ENCODE measurements around the gene HTR3E. TPM values are rescaled to one million over a fixed set of nuclear protein-coding genes. Genes with fewer than 3 reads are reported as not detected.

Gene HTR3E
- total and polyA plus RNA-seq, 10 donors, result not detected

DNA sequence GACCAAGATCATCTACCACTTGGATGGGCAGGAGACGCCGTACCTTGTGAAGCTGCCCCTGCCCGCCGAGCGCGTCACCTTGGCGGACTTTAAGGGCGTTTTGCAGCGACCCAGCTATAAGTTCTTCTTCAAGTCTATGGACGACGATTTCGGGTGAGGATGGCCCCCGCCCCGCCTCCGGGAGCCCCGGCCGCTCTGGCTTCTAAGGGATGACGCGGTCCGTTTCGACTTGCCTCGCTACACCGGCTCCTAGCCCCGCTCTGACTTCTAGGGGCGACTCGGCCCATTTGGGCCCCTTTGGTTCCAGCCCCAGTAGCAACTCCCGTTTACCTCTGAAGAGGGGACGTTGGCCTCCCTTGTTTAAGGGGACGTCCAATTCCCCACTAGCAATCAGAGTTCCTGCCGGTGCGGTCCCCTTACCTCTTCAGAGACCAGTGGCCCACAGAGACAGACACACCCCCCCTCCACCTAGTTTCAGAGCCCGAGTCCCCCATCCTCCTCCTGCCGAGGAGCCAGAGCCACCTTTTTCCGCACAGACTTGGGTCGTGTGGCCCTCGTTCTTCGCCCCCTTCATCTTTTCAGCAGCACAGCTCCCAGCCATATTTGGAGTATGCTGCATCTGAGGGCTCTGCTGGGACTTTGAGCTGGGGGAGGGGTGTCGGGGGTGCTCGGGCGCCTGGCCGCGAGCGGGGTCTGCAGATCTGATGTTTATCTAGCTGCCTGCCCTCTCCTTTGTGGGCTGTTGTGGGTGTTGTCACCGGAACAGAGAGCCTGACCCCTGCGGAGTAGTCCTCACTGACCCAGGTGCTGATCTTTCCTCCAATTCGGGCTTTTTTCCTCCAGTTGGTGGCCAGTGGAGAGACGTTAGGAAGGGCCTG is 59.0 kb downstream of the HTR3E start:
- 0 to 2% (median 1%) methylated on average over 36 to 47 of the region's 47 CpGs for WGBS, 5 donors

DNA sequence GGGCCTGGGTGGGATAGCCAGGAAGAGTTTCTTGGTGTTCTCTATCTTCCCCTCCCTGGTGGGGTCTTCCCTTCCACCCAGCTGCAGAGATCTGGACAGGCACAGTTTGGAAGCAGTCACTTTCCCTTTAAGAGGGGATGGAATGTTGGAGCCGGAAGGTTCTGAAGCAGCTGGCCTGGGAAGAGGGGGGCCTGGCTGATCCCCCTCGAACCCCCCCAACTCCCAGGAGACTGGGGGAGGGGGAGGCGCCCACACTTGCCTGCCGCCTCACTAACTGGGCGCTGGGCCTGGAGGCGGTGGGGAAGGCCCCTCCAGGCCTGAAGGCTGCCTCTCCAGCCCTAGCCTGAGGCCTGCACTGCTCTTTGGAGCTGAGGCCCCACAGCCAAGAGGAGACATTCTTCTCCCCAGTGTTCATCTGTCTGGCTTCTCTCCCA is 59.7 kb downstream of the HTR3E start:
- Histone ChIP-seq H3K9me3 (no peaks in the 10 kb centered on the region), H3K4me3 (peak overlapping the region; percentile 44 to 94 (median 78)), H3K4me1 (peaks cover 19 to 70% (median 62%) of the 10 kb centered on the region in 6 donors), H3K27me3 (replicated peaks in 1 of 7) (no peaks in the 10 kb centered on the region), H3K36me3 (peaks cover 0 to 4% (median 0%) of the 10 kb centered on the region in 6 donors), H3K27ac (peak overlapping the region; percentile 23 to 90 (median 85))
- 6 to 14% (median 11%) methylated on average over 5 to 6 of the region's 6 CpGs; no CpG with 5 or more reads in 1 of the 5 donors for WGBS, 5 donors
- no peak for TF ChIP-seq POLR2A (IDR thresholded peaks at IDR 0.05)
- no peak for TF ChIP-seq CTCF (IDR thresholded peaks at IDR 0.05 in 8 of 11, conservative IDR thresholded peaks at IDR 0.05 in 3 of 11)
- peak in 2 of 3 donors; percentile 27 to 44 for TF ChIP-seq POLR2AphosphoS5 (IDR thresholded peaks at IDR 0.05)
- DNase-seq, result peak; percentile 77
- intact Hi-C loops (cut with DNase I; ENCODE audit: low total_unique reads), result loop anchor here (10.0 kb wide), 1 partner anchor 88 kb away; the partner anchor contains the start of genes ALG3 and EEF1AKMT4

More for the DNA sequence above, 59.0 kb downstream of the HTR3E start:
- Histone ChIP-seq H3K36me3 (no peaks in the 10 kb centered on the region), H3K27ac (peak overlapping the region; percentile 2 to 90 (median 85)), H3K27me3 (replicated peaks in 1 of 7) (no peaks in the 10 kb centered on the region), H3K4me3 (peak overlapping the region; percentile 44 to 94 (median 78)), H3K4me1 (peaks cover 19 to 63% (median 59%) of the 10 kb centered on the region in 6 donors), H3K9me3 (no peaks in the 10 kb centered on the region)
- peak; percentile 90 for DNase-seq
- TF ChIP-seq CTCF (IDR thresholded peaks at IDR 0.05 in 8 of 11, conservative IDR thresholded peaks at IDR 0.05 in 3 of 11) (no peak), POLR2A (IDR thresholded peaks at IDR 0.05) (no peak), POLR2AphosphoS5 (IDR thresholded peaks at IDR 0.05) (no peak)
- intact Hi-C loops (cut with DNase I; ENCODE audit: low total_unique reads), result loop anchor here (10.0 kb wide), 1 partner anchor 89 kb away; the partner anchor contains the start of genes ALG3 and EEF1AKMT4

Small RNAs within 50 kb of the gene (small RNA-seq; reads per million reads assigned to genes)
- 0 reads per million in 4 donors for gene RF00019

Other genes starting within 250 kb of the HTR3E start
- gene PARL, start 212.2 kb upstream of the HTR3E start, total RNA-seq, result 10 to 100 TPM; 34.5 to 70.3 (median 50.6) TPM
- gene PARL, start 212.2 kb upstream of the HTR3E start, polyA plus RNA-seq, result 100 to 1,000 TPM in 1 of 3 donors, 10 to 100 TPM in 2; 81.7 to 119 (median 88.9) TPM
- 100 to 1,000 TPM in 1 of 7 donors, 10 to 100 TPM in 6; 44.4 to 112 (median 71.9) TPM for gene ABCC5, start 79.2 kb upstream of the HTR3E start, total RNA-seq
- 10 to 100 TPM; 19.6 to 33.5 (median 25.8) TPM for gene ABCC5, start 79.2 kb upstream of the HTR3E start, polyA plus RNA-seq
- not detected for gene HTR3D, start 65.3 kb upstream of the HTR3E start, total RNA-seq
- not detected for gene HTR3D, start 65.3 kb upstream of the HTR3E start, polyA plus RNA-seq
- not detected for gene HTR3C, start 44.0 kb upstream of the HTR3E start, total RNA-seq
- gene HTR3C, start 44.0 kb upstream of the HTR3E start, polyA plus RNA-seq, result not detected
- gene EIF2B5, start 38.3 kb downstream of the HTR3E start, total RNA-seq, result 10 to 100 TPM; 40.4 to 50.7 (median 46.3) TPM
- gene EIF2B5, start 38.3 kb downstream of the HTR3E start, polyA plus RNA-seq, result 10 to 100 TPM; 40.4 to 55.7 (median 52.8) TPM
- 10 to 100 TPM; 40.3 to 67.3 (median 54.2) TPM for gene DVL3, start 58.3 kb downstream of the HTR3E start, total RNA-seq
- 10 to 100 TPM; 12.3 to 28.2 (median 15.8) TPM for gene DVL3, start 58.3 kb downstream of the HTR3E start, polyA plus RNA-seq
- gene AP2M1, start 77.8 kb downstream of the HTR3E start, total RNA-seq, result 100 to 1,000 TPM; 192 to 254 (median 204) TPM
- 100 to 1,000 TPM in 2 of 3 donors, 10 to 100 TPM in 1; 98.7 to 155 (median 137) TPM for gene AP2M1, start 77.8 kb downstream of the HTR3E start, polyA plus RNA-seq
- 10 to 100 TPM; 46.4 to 90.7 (median 69.8) TPM for gene ABCF3, start 89.1 kb downstream of the HTR3E start, total RNA-seq
- gene ABCF3, start 89.1 kb downstream of the HTR3E start, polyA plus RNA-seq, result 10 to 100 TPM; 35.3 to 67.3 (median 61.2) TPM
- under 1 TPM in 2 of 7 donors, not detected in 5; 0.28 to 0.68 TPM for gene VWA5B2, start 132.5 kb downstream of the HTR3E start, total RNA-seq
- gene VWA5B2, start 132.5 kb downstream of the HTR3E start, polyA plus RNA-seq, result under 1 TPM; 0.02 to 0.08 (median 0.03) TPM
- 10 to 100 TPM; 21.1 to 59.0 (median 28.2) TPM for gene ALG3, start 151.9 kb downstream of the HTR3E start, total RNA-seq
- gene ALG3, start 151.9 kb downstream of the HTR3E start, polyA plus RNA-seq, result 10 to 100 TPM; 18.7 to 23.9 (median 22.8) TPM
- gene EEF1AKMT4, start 152.6 kb downstream of the HTR3E start, total RNA-seq, result 1 to 10 TPM; 1.2 to 5.4 (median 3.0) TPM
- gene EEF1AKMT4, start 152.6 kb downstream of the HTR3E start, polyA plus RNA-seq, result 1 to 10 TPM; 1.6 to 3.7 (median 3.5) TPM
- under 1 TPM in 1 of 7 donors, not detected in 6; 0.35 TPM for gene CAMK2N2, start 164.5 kb downstream of the HTR3E start, total RNA-seq
- gene CAMK2N2, start 164.5 kb downstream of the HTR3E start, polyA plus RNA-seq, result under 1 TPM in 1 of 3 donors, not detected in 2; 0.08 TPM
- gene ECE2, start 179.0 kb downstream of the HTR3E start, total RNA-seq, result not detected
- gene ECE2, start 179.0 kb downstream of the HTR3E start, polyA plus RNA-seq, result not detected
- gene PSMD2, start 202.2 kb downstream of the HTR3E start, total RNA-seq, result 100 to 1,000 TPM; 130 to 191 (median 142) TPM
- gene PSMD2, start 202.2 kb downstream of the HTR3E start, polyA plus RNA-seq, result 10 to 100 TPM; 53.8 to 94.7 (median 62.4) TPM
- gene EIF4G1, start 217.5 kb downstream of the HTR3E start, total RNA-seq, result 100 to 1,000 TPM; 191 to 294 (median 247) TPM
- gene EIF4G1, start 217.5 kb downstream of the HTR3E start, polyA plus RNA-seq, result 100 to 1,000 TPM in 1 of 3 donors, 10 to 100 TPM in 2; 83.4 to 136 (median 84.2) TPM
- gene FAM131A, start 240.5 kb downstream of the HTR3E start, total RNA-seq, result 10 to 100 TPM; 12.9 to 24.6 (median 15.6) TPM
- 10 to 100 TPM in 1 of 3 donors, 1 to 10 TPM in 2; 6.5 to 12.4 (median 6.8) TPM for gene FAM131A, start 240.5 kb downstream of the HTR3E start, polyA plus RNA-seq

Measured in spleen (tissue), 11 donors.